CD4-positive, alpha-beta T cell treated with Interleukin-17A for 1 hour (primary cell): ENCODE measurements around the gene LAMC3.
A peak's percentile ranks its signal among the peaks of the same experiment; 100 is the strongest.
"Not testable (repeated sequence)": the region's sequence is repeated elsewhere in the genome, so short reads cannot be mapped to it uniquely, and the experiment has no call there.

ENCODE experiments used
- DNase-seq: peaks from one replicate; pipeline ENCODE4 v3.0.0-alpha.2; 2020

LAMC3 gene

DNA sequence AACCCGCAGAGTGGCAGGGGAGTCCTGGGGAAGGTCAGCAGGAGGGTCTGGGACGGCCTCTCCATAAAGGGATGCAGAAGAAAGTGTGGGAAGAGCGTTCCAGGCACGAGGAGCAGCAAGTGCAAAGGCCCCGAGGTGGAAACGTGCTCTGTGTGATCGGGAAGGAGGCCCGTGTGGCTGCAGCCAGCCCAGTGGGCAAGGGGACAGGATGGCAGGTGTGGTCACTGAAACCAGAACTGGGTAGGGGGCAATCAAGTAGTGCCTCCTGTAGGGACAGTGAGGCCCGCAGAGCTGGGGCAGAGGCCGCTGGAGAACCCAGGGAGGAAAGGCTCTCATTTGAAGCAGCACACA is 16.3 kb upstream of the LAMC3 start:
- DNase-seq = no peak

DNA sequence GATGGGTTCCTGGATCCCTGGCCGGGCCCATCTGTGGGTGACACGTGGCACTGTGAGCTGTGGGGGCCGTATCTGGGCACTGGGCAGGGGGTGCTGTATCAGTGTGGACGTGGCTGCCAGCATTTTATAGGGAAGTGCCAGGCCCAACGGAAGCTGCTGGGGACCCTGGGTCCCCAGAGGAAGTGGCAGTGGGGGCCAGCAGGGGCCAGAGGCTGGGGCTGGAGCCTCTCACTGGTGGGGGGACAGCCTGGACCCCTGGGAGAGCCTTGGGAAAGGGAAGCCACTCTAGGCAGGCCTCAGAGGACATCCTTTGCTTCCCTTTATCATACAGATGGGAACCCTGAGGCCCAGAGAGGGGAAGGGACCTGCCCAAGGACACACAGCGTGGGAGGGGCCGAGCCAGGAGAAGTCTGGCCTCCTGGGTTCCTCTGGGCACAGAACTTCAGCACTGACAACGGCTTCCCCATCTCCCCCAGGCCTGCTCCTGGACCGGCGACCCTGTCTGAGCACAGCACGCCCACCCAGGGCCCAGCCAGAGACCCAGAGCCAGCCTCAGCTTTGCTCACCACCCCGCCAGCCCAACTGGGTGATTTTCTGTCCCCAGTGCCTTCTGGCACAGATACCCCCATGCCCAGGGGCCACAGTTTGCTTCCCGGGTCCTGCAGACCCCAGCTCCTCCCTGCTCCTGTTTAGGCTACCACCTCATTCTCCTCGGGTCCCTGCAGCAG is 15.5 kb upstream of the LAMC3 start:
- no peak for DNase-seq

DNA sequence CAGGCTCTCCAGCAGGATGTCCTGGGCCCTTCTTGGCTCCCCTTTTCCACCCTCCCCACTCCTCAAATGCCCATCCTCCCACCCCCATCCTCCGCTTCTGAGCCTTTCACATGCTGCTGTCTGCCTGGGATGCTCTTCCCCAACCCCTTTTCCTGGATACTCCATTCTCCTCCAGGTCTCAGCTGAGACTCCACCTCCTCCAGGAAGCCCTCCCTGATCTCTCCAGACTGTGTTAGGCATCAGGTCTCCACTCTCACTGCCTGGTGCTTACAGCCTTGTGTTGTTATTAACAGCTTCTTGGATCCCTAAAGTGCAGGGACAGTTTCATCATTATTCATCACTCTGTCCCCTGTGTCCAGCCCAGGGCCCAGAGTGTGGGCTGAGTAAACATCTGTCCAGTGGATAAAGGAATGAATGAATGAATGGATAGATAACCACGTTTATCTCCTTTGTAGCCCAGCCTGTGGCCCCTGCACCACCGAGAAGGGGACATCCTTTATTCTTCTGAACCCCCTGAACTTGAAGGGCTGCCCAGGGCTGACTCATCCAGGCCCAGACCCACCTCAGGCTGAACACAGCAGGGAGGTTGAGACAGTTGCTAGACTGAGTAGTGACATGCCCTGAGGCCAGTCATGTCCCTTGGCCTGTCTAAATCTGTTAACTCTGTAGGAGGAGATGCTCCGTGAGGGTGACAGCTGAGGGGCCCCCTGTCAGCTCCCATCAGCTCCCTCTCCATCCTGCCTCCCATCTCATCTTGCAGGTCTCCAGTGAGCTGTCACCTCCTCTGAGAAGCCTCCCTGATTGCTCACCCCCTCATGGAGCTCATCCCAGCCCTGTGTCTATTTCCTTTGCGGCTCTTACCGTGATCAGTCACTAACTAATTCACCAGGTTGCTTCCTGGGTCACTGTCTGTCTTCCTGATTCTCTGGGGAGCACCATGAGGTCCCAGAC is 14.6 kb upstream of the LAMC3 start:
- DNase-seq = no peak

DNA sequence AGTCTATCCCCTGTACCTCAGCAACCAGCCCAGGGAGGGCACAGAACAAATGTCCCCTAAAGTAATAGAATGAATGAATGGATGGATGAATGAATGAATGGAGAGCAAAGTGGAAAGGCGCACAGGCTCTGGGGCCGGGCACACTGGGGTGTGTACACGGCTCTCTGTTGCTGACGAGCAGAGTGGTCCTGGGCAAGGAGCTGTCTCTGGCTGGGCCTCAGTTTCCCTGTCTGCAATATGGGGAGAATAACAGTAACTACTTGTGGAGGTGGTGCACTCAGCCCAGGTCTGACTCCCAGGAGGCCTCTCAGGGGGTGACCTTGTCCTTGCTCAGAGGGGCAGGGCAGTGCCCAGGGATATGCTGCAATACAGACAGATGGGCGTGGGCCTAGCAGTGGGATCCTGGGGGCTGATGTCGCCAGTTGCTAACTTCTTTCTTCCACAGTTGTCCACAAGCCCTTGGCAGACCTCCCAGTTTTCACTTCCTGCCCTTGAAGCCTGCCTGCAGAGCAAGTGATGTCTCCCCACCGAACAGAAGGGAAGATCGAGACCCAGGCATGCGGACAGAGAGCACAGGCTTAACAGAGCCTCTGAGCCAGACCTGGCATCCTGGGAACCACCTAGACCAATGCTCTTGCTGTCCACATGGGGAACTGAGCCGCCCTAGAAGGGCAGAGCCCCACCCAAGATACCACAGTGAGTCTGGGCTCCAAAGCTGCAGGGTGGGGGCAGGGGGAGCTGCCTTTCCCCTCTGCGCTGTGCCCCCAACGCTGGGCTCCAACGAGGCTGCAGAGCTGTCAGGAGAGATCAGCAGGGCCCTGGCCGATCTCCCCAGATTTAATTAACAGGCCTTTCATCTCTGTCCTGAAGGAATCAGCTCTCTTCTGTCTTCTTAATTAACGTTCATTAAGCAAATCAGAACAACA is 13.6 kb upstream of the LAMC3 start:
- no peak for DNase-seq

DNA sequence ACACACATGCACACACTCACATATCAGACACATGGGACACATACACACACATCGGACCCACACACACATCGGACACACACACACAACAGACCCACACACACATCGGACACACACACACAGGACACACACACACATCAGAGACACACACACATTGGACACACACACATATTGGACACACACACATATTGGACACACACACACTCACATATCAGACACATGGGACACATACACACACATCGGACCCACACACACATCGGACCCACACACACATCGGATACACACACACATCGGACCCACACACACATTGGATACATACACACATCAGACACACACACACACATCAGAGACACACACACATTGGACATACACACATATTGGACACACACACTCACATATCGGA is 12.8 kb upstream of the LAMC3 start:
- no peak for DNase-seq

DNA sequence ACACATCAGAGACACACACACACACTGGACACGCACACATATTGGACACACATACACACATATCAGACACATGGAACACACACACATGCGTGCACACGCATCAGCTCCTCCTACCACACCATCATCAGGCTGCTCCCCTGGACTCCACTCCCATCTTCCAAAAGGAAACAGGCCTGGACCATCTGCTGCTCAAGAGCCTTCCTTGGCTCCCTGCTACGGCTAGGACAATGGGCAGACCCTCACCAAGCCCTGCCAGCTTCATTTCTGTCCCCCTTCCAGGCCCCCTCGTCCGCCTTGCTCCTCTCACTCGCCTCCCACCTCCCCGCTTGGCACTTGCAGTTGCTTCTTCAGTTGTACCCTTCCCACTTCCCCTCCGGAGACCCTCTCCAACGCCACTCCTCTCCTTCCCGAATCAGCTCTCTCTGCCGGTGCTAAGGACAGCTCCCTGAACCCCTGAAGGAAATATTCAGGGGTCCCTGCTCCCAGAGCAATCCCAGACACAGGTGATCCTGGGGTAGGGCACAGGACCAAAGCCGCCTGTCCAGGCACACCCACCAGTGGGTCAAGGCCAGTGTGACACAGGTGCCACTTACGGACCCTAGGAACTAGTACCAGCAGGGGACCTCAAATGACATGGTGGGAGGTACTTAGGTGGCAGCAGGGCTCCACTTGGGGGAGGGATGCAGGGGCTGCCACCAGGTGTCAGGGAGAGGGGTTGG is 12.1 kb upstream of the LAMC3 start:
- no peak for DNase-seq

DNA sequence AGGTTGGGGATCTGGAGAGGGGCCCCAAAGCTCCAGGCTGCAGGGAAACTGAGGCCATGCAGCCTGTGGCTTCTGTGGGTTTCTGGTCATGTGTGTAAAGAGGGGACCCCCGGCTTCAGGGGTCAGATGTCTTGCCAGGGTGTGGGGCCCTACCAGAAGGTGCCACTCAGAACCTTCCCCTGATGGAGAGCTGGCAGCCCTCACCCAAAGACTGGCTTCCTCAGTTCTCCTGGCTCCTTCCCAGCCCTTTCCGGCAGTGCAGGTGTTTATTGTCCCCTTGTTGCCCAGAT is 11.6 kb upstream of the LAMC3 start:
- DNase-seq = no peak

DNA sequence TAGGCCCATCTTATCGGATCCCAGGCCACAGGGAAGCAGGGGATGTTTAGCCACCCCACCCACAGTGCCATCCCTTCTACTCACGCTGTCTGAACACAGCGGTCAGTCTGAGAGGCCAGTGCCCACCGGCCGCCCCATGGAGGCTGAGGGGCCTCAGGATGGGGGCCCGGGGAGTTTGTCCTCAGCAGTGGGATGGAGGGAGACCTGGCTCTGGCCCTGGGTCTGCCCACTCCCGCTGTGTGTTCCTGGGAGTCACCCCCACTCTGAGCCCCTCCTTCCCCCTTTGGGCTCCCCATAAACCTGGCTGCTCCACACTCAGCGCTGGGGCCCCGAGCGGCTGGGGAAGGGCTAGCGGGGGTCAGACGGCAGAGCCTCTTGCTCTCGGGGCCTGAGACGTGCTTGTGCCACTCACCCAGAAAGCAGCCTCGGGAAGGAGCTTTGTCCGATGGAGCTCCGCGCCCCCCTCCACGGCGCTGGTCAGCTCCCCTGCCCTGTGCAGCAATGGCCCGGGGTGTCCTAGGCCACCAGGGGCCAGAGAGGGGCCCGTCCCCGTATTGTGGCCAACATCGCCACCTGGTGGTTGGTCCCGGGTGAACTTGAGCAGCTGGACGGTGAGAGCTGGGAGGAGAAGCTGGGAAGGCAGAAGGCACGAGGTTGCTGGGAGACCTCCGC is 10.9 kb upstream of the LAMC3 start:
- DNase-seq = peak; percentile 13

DNA sequence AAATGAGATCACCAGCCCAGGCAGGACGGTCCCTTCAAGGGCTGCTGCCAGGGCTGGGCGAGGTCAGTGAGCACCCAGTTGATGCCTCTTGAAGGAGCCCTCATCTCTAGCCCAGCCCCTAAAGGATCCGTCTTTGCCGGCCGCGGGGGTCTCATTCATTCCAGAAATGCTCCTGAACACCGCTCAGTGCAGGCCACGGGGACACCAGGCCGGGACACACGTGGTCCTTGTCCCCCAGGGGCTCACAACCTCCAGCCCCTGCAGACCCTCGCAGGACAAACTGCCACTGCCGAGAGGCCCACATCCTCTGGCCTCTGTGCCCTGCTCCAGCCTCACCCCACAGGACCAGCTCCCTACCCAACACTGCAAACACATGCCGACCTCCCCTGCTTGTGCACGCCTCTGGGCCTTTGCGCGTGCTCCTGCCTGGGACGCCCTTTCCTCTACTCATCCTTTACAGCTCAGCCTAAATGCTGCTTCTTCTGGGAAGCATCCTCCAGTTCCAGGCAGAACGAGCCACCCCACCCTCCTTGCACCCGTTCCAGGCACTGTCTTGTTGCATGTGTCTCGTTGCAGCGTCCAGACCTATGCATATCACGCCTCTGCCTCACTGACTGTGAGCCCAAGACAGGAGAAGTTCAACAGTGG is 10.3 kb upstream of the LAMC3 start:
- no peak for DNase-seq

DNA sequence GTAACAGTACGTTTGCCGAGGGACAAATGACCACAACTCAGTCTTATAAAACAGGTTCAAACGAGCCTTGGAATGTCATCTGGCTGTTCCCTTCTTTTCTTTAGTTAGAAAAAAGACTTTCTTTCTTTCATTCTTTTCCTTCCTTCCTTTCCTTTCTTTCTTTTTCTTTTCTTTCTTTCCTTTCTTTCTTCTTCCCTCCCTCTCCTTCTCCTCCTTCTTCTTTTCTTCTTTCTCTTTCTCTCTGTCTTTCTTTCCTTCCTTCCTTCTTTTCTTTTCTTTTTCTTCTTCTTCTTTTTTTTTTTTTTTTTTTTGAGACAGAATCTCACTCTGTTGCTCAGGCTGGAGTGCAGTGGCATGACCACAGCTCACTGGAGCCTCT is 9.7 kb upstream of the LAMC3 start:
- DNase-seq = no peak

DNA sequence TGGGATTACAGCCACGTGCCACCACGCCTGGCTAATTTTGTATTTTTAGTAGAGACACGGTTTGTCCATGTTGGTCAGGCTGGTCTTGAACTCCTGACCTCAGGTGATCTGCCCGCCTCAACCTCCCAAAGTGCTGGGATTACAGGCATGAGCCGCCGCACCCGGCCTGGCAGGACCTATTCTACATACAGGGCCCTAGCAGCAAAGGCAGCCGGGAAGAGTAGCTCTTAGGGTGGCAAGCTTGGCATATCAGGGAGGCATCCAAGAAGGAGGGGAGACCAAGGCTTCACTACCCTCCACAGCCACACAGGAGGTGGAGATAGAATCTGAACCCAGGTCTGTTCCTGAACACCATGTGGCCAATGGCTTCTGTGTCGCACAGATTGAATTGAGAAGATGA is 8.4 kb upstream of the LAMC3 start:
- DNase-seq = not testable (repeated sequence)

DNA sequence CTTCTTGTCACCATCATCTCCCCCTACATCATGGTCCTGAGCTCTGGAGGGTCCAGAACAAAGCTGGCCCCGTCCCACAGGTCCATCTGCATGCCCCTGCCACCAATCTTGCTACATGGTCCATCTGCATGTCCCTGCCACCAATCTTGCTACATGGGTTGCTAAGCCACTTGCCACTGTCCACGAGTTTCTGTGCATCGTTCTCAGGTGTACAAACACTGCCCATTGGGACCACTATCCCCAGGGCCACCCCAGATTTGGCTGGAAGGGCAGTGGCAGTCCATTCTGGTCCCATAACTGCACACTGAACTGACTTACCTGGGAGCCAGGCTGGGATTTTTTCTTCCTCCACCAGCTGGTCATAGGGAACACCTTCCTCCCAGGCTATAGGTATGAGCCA is 8.0 kb upstream of the LAMC3 start:
- no peak for DNase-seq

DNA sequence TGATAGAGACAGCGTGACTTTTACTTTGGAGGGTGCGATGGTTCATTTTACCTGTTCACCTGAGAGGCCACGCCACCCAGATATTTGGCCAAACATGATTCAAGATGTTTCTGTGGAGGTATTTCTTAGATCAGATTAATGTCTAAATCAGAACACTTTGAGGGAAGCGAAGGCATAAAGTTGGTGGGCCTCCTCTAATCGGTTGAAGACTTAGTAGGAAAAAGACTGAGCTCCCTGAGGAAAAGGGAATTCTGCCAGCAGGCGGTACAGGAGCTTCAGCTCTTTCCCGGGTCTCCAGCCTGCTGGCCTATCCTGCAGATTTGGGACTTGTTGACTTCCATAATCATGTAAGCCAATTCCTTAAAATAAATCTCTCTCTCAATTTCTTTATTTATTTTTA is 7.0 kb upstream of the LAMC3 start:
- DNase-seq = no peak

DNA sequence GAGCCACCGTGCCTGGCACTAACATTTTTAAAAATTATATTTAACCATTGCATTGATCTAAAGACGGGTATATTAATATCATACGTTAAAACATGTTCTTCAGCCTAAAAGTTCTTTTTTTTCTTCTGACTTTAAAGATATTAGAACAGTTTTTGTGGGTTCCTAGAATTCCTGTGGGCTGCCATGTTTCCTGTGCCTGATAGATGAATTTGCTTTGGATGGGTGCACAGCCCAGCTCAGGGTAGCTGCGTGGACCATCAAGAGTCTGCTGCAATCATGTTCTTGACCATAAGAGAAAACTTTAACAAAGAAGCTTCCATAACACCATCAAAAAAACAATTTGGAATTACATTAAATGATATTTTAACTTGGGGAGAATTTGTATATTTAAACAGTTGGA is 2.4 kb upstream of the LAMC3 start:
- no peak for DNase-seq

DNA sequence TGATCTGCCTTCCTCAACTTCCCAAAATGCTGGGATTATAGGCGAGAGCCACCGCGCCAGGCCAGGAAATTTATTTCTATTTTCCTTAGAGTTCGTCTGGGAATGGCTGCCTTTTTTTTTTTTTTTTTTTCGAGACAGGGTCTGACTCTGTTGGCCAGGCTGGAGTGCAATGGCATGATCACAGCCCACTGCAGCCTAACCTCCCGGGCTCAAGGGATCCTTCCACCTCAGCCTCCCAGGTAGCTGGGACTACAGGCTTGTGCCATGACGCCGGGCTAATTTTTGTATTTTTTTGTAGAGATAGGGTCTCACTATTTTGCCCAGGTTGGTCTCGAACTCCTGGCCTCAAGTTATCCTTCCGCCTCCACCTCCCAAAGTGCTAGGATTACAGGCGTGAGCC is 888 bp upstream of the LAMC3 start:
- DNase-seq = no peak

DNA sequence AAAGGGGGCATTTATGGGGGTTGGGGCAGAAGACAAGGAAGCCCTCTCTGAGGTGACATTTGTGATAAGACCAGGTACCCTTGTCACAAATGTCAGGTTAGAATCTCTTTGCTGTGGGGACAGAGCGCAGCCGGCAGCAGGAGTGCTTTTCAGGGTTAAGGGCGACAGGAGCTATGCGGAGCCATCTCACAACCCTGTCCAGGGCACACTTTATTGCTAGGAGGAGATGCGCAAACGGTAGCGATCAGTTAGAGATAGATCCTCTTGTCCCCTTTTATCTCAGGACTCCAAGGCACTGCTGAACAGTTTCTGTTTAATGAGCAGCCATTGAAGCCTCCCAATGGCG is 438 bp upstream of the LAMC3 start:
- DNase-seq = no peak

DNA sequence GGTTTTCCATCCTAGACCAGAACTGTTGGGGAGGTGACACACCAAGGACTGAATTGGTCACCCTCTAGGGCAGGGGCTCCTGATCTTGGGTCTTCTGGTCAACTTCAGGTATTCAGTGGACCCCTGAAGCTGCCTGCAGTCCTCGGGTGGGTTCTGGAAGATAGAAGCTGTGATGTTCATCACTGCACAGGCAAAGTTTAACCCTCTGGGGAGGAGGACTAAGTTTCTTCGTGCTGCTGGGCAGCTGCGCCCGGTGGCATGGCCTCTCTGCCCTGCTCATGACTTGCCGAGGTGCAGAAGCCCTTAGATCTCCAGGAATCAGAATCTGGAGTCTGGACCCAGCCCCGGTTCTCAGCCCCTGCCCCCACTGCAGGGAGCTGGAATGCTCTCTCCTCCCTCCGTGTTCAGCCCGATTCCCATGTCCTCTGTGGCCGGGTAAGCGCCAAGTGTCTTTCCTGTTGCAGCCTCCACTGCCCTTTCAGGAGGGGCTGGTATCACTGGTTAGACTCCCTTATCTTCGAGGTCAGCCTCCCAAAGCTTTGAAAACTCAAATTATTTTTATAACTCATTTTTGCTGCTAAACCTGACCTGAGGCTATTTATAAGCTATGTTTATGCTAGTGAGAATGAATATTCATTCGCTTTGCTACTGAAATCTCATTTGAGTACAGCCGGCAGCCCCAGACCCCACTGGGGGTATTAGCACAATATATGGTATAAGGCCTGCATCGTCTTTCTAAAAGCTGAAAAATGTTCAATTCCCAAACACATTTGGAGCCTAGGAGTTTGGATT is 1.7 kb downstream of the LAMC3 start:
- DNase-seq = no peak

DNA sequence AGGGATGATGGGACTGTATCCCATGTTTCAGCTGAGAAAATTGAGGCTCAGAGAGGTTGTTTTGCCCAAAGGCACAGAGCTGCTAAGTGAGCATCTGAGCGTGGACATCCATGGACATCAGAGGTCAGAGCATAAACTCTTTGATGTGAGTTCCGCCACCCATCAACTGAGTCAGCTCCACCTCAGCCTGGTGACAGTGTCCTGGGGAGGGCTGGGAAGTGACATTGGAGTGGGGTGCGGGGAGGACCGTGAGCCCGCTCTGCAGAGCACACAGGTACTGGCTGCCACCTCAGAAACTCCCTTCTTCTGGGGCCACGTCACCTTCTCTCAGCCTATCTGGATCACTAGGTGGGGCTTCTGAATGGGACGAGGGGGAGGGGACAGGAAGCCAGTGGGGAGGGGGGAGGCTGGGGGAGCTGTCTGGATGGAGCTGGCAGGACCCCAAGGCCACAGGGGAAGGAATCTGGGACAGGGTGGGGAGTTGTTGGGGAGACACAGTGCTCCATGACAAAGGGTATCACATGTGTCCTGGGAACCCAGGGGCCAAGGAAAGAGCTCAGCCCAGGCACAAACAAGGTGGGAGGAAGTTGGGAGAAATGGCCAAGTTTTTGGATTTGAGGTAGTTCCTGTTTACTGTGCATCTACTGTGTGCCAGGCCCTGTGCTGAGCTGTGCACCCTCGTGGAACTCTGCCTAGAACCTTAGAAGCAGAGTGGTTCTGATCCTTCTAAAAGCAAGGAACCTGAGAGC is 2.5 kb downstream of the LAMC3 start:
- no peak for DNase-seq

DNA sequence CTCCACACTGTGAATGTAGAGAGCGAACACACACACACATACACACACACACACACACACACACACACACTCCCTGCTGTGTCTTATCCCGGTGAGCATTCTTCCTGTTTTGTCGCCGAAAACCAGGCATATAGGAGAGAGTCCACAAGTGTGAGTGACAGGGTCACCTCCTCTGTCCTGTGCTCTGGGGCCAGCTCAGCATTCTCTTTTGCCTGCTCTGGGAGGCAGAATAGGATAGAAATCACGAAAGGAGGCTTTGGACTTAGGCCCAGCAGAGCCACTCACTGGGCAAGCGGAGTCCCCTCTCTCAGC is 3.0 kb downstream of the LAMC3 start:
- DNase-seq = no peak

DNA sequence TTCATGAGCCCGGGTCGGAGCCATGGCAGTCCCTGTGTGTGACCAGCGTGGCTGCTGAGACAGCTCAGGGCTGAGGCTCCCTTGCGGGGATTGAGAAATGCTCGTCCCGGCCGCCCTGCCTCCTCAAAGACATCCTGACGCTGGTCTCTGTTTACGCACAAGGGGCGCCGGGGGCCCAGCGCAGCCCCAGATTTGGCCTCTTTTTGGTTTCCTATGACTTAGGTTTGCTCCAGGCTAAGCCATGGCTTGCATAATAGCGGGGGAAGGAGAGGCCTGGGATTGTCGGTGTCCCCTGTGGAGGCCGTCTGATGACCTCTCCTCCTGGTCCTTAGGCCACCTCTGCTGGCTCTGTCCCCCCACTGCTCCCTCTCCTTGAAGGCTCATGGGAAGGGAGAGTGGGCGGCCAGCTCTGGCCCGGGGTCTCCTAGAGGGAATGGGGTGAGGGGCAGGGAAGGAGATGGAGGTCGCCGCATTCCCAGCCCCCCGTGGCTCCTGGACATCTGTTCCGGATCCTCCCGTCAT is 3.5 kb downstream of the LAMC3 start:
- DNase-seq = no peak
